GM23338 (cell line): ENCODE data around the gene CSTPP1. TPM values are rescaled to one million over a fixed set of nuclear protein-coding genes. Genes with fewer than 3 reads are reported as not detected.

Experiments
- ATAC-seq: fragments of 200-7000 bp; cut with Tn5 transposase; 3 replicates; pipeline ENCODE4 v1.9.1; 2020
- DNase-seq: peaks from one replicate; pipeline ENCODE4 v3.0.0-alpha.2; 2015; ENCODE audit warnings: low spot score
- H2AFZ ChIP-seq: fragments of 200-600 bp; sonication (generic); 2 replicates; pipeline ENCODE4 v1.8.0; 2016; ENCODE audit warnings: antibody characterized with exemption, mild to moderate bottlenecking, moderate library complexity
- H3F3A ChIP-seq: fragments of 200-600 bp; sonication (generic); replicated peaks from 2 replicates; pipeline ENCODE4 v1.8.0; 2017; ENCODE audit warnings: antibody characterized with exemption, mixed run types, low read depth
- H3K27ac ChIP-seq: fragments of 200-600 bp; sonication (generic); 2 replicates; pipeline ENCODE4 v1.6.1; 2016; ENCODE audit warnings: low read depth
- H3K27me3 ChIP-seq: fragments of 200-600 bp; sonication (generic); 2 replicates; pipeline ENCODE4 v1.8.0; 2016; ENCODE audit warnings: mild to moderate bottlenecking, mixed run types, moderate library complexity; ENCODE audit not compliant: insufficient read depth
- H3K36me3 ChIP-seq: fragments of 200-600 bp; sonication (generic); 2 replicates; pipeline ENCODE4 v1.8.0; 2016; ENCODE audit warnings: mild to moderate bottlenecking; ENCODE audit not compliant: insufficient read depth
- H3K4me1 ChIP-seq: fragments of 200-600 bp; sonication (generic); 2 replicates; pipeline ENCODE4 v1.8.0; 2016; ENCODE audit warnings: mild to moderate bottlenecking, moderate library complexity; ENCODE audit not compliant: insufficient read depth
- H3K4me2 ChIP-seq: fragments of 200-600 bp; sonication (generic); 2 replicates; pipeline ENCODE4 v1.7.1; 2017; ENCODE audit warnings: mixed run types
- H3K4me3 ChIP-seq: fragments of 200-600 bp; sonication (generic); 2 replicates; pipeline ENCODE4 v1.6.1; 2016; ENCODE audit warnings: mixed run types
- H3K79me2 ChIP-seq: fragments of 200-600 bp; sonication (generic); replicated peaks from 2 replicates; pipeline ENCODE4 v1.8.0; 2017; ENCODE audit warnings: mild to moderate bottlenecking; ENCODE audit not compliant: insufficient read depth
- H3K9me2 ChIP-seq: fragments of 200-600 bp; sonication (generic); 2 replicates; pipeline ENCODE4 v1.8.0; 2017; ENCODE audit not compliant: insufficient read depth
- H4K20me1 ChIP-seq: fragments of 200-600 bp; sonication (generic); replicated peaks from 2 replicates; pipeline ENCODE4 v1.8.0; 2017; ENCODE audit warnings: mild to moderate bottlenecking; ENCODE audit not compliant: insufficient read depth
- H3K27ac Mint-ChIP-seq: 2 replicates; pipeline ENCODE4 v1.8.0; 2020; ENCODE audit warnings: inconsistent platforms, mild to moderate bottlenecking, moderate library complexity, mixed read lengths
- H3K27me3 Mint-ChIP-seq: 3 replicates; pipeline ENCODE4 v1.8.0; 2022; ENCODE audit warnings: low read depth, mild to moderate bottlenecking, moderate library complexity, mixed read lengths, inconsistent platforms; ENCODE audit not compliant: insufficient read depth, poor library complexity
- H3K36me3 Mint-ChIP-seq: 3 replicates; pipeline ENCODE4 v1.8.0; 2021; ENCODE audit warnings: low read depth, mild to moderate bottlenecking, inconsistent platforms, moderate library complexity, mixed read lengths
- H3K4me1 Mint-ChIP-seq: 3 replicates; pipeline ENCODE4 v1.8.0; 2020; ENCODE audit warnings: mild to moderate bottlenecking, inconsistent platforms, mixed read lengths
- H3K4me3 Mint-ChIP-seq: 3 replicates; pipeline ENCODE4 v1.8.0; 2021; ENCODE audit warnings: moderate library complexity, mild to moderate bottlenecking, inconsistent platforms, mixed read lengths
- H3K9me3 Mint-ChIP-seq: 3 replicates; pipeline ENCODE4 v1.8.0; 2020; ENCODE audit warnings: moderate library complexity, mild to moderate bottlenecking, inconsistent platforms, mixed read lengths
- EZH2 ChIP-seq: fragments of 200-600 bp; sonication (generic); IDR thresholded peaks from one replicate; pipeline ENCODE4 v1.8.0; 2017; ENCODE audit warnings: antibody characterized with exemption, mild to moderate bottlenecking, low read depth; ENCODE audit not compliant: unreplicated experiment
- JUNB ChIP-seq: IDR thresholded peaks from one replicate; pipeline ENCODE4 v1.6.1; 2016; ENCODE audit warnings: antibody characterized with exemption; ENCODE audit not compliant: unreplicated experiment
- NANOG ChIP-seq: IDR thresholded peaks from 2 replicates; pipeline ENCODE4 v1.6.1; 2016; ENCODE audit warnings: antibody characterized with exemption, borderline replicate concordance
- POLR2AphosphoS5 ChIP-seq: IDR thresholded peaks from 2 replicates; pipeline ENCODE4 v1.6.1; 2016; ENCODE audit warnings: antibody characterized with exemption, low read depth
- ZNF331 ChIP-seq: fragments of 250-450 bp; sonication (Bioruptor Pico); IDR thresholded peaks from 2 replicates; pipeline ENCODE4 v1.5.0; 2020; ENCODE audit warnings: low read depth, mild to moderate bottlenecking, moderate library complexity
- polyA plus RNA-seq: library from polyadenylated mRNA; unstranded; fragments of >200 nt; fragmentation: Nextera tagmentation; extraction: Ambion mirVana; gene quantifications from 2 replicates; pipeline ENCODE4 v1.2.1, GENCODE V29; 2016
- total RNA-seq: library from RNA; depleted of rRNA; stranded (reverse); fragments of >200 nt; shearing (Covaris generic); gene quantifications from 2 replicates; pipeline ENCODE4 v1.2.3, GENCODE V29; 2014
- TF ChIP-seq, protein P1 (sequence below): fragments of 250-450 bp; sonication (Bioruptor Pico); IDR thresholded peaks from 2 replicates; pipeline ENCODE4 v1.5.0; 2020; ENCODE audit warnings: mild to moderate bottlenecking, moderate library complexity
- TF ChIP-seq, protein P2 (sequence below): IDR thresholded peaks from 2 replicates; pipeline ENCODE4 v1.6.1; 2016; ENCODE audit warnings: antibody characterized with exemption

The CSTPP1 gene
- total and polyA plus RNA-seq, 2 experiments from 2014 or later = 23.5 to 42.6 TPM

DNA sequence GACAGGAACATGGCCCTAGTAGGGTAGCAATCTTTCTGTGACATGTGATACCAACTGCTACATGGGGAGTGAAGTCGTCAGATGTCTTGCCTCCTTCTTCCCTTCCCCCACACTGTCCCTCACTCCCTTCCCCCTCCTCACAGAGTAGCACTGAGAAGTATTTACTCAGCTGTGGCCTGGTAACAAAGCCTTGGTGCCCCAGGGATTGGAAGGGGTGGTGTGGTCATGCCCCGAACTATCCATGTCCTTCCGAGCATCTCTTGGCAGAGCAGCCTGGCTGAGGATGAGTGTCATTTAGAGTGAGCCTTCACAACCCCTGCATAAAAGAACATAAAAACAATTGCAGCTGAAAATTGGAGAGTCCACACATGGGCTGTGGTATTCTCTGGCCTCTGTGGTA, 194.0 kb downstream of the CSTPP1 start (continued):
- TF ChIP-seq, protein P1, sequence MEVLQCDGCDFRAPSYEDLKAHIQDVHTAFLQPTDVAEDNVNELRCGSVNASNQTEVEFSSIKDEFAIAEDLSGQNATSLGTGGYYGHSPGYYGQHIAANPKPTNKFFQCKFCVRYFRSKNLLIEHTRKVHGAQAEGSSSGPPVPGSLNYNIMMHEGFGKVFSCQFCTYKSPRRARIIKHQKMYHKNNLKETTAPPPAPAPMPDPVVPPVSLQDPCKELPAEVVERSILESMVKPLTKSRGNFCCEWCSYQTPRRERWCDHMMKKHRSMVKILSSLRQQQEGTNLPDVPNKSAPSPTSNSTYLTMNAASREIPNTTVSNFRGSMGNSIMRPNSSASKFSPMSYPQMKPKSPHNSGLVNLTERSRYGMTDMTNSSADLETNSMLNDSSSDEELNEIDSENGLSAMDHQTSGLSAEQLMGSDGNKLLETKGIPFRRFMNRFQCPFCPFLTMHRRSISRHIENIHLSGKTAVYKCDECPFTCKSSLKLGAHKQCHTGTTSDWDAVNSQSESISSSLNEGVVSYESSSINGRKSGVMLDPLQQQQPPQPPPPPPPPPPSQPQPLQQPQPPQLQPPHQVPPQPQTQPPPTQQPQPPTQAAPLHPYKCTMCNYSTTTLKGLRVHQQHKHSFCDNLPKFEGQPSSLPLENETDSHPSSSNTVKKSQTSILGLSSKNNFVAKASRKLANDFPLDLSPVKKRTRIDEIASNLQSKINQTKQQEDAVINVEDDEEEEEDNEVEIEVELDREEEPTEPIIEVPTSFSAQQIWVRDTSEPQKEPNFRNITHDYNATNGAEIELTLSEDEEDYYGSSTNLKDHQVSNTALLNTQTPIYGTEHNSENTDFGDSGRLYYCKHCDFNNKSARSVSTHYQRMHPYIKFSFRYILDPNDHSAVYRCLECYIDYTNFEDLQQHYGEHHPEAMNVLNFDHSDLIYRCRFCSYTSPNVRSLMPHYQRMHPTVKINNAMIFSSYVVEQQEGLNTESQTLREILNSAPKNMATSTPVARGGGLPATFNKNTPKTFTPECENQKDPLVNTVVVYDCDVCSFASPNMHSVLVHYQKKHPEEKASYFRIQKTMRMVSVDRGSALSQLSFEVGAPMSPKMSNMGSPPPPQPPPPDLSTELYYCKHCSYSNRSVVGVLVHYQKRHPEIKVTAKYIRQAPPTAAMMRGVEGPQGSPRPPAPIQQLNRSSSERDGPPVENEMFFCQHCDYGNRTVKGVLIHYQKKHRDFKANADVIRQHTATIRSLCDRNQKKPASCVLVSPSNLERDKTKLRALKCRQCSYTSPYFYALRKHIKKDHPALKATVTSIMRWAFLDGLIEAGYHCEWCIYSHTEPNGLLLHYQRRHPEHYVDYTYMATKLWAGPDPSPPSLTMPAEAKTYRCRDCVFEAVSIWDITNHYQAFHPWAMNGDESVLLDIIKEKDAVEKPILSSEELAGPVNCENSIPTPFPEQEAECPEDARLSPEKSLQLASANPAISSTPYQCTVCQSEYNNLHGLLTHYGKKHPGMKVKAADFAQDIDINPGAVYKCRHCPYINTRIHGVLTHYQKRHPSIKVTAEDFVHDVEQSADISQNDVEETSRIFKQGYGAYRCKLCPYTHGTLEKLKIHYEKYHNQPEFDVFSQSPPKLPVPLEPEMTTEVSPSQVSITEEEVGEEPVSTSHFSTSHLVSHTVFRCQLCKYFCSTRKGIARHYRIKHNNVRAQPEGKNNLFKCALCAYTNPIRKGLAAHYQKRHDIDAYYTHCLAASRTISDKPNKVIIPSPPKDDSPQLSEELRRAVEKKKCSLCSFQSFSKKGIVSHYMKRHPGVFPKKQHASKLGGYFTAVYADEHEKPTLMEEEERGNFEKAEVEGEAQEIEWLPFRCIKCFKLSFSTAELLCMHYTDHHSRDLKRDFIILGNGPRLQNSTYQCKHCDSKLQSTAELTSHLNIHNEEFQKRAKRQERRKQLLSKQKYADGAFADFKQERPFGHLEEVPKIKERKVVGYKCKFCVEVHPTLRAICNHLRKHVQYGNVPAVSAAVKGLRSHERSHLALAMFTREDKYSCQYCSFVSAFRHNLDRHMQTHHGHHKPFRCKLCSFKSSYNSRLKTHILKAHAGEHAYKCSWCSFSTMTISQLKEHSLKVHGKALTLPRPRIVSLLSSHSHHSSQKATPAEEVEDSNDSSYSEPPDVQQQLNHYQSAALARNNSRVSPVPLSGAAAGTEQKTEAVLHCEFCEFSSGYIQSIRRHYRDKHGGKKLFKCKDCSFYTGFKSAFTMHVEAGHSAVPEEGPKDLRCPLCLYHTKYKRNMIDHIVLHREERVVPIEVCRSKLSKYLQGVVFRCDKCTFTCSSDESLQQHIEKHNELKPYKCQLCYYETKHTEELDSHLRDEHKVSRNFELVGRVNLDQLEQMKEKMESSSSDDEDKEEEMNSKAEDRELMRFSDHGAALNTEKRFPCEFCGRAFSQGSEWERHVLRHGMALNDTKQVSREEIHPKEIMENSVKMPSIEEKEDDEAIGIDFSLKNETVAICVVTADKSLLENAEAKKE (CRISPR knock-in tag) = 0 out of 2 replicates have a peak, but pooled peaks have one; percentile 24

DNA sequence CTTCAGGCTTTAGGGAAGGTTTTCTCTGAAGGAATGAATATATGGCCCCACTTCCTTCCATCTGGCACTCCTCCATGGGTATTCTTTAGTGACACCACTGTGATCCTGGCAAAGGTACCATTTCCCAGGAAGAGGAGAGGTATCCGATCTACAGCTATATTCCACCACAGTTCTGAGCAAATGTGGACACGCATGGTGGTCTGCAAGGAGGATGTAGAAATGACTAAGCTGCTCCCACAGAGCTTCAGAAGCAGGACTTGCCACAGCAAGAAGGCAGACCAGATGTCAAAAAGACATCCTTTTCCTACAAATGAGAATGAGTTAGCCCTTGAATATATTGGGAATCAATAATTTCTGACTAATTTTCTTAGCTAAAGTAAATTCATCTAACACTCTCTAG, 194.6 kb downstream of the CSTPP1 start:
- Mint-ChIP-seq H3K4me3 (no peak overlapping the region), H3K27me3 (peaks cover 3% of the 10 kb centered on the region), H3K9me3 (no peaks in the 10 kb centered on the region), H3K4me1 (peaks cover 16% of the 10 kb centered on the region), H3K27ac (no peak overlapping the region), H3K36me3 (no peaks in the 10 kb centered on the region)
- Histone ChIP-seq H3K4me1 (peaks cover 22% of the 10 kb centered on the region), H3K27me3 (no peaks in the 10 kb centered on the region), H3K36me3 (no peaks in the 10 kb centered on the region), H3F3A (no peaks in the 10 kb centered on the region), H3K9me2 (no peaks in the 10 kb centered on the region), H2AFZ (no peak overlapping the region), H3K4me2 (no peak overlapping the region; the same call in 1 of the 2 replicates), H4K20me1 (no peaks in the 10 kb centered on the region; the same call in 1 of the 2 replicates), H3K27ac (no peak overlapping the region), H3K79me2 (no peaks in the 10 kb centered on the region), H3K4me3 (no peak overlapping the region)
- ATAC-seq (no peak), DNase-seq (no peak)
- TF ChIP-seq, protein P1 (CRISPR knock-in tag) = no peak
- TF ChIP-seq, protein P2, sequence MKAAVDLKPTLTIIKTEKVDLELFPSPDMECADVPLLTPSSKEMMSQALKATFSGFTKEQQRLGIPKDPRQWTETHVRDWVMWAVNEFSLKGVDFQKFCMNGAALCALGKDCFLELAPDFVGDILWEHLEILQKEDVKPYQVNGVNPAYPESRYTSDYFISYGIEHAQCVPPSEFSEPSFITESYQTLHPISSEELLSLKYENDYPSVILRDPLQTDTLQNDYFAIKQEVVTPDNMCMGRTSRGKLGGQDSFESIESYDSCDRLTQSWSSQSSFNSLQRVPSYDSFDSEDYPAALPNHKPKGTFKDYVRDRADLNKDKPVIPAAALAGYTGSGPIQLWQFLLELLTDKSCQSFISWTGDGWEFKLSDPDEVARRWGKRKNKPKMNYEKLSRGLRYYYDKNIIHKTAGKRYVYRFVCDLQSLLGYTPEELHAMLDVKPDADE = no peak
- TF ChIP-seq ZNF331 (no peak), NANOG (no peak), POLR2AphosphoS5 (no peak), JUNB (no peak), EZH2 (no peak)
